Osteocyte (in vitro differentiated cells): Measurements from ENCODE around the gene GPR179. TPM values are rescaled to one million over a fixed set of nuclear protein-coding genes. Genes with fewer than 3 reads are reported as not detected.

ENCODE experiments used
- DNase-seq: peaks from one replicate; pipeline ENCODE4 v3.0.0; 2021; ENCODE audit warnings: mixed read lengths; ENCODE audit not compliant: unreplicated experiment; ENCODE audit errors: extremely low spot score
- H3K27ac Mint-ChIP-seq: one replicate; pipeline ENCODE4 v1.8.0; 2021; ENCODE audit warnings: mild to moderate bottlenecking, mixed read lengths; ENCODE audit not compliant: unreplicated experiment
- H3K27me3 Mint-ChIP-seq: one replicate; pipeline ENCODE4 v1.8.0; 2021; ENCODE audit warnings: mixed read lengths; ENCODE audit not compliant: unreplicated experiment
- H3K36me3 Mint-ChIP-seq: one replicate; pipeline ENCODE4 v1.8.0; 2021; ENCODE audit warnings: mixed read lengths; ENCODE audit not compliant: unreplicated experiment
- H3K4me1 Mint-ChIP-seq: one replicate; pipeline ENCODE4 v1.8.0; 2021; ENCODE audit warnings: mixed read lengths; ENCODE audit not compliant: unreplicated experiment
- H3K4me3 Mint-ChIP-seq: one replicate; pipeline ENCODE4 v1.8.0; 2021; ENCODE audit warnings: mild to moderate bottlenecking, moderate library complexity, mixed read lengths; ENCODE audit not compliant: unreplicated experiment
- H3K9me3 Mint-ChIP-seq: one replicate; pipeline ENCODE4 v1.8.0; 2021; ENCODE audit warnings: mixed read lengths; ENCODE audit not compliant: unreplicated experiment
- total RNA-seq: library from RNA; stranded (reverse); gene quantifications from 2 replicates; pipeline ENCODE4 v1.2.1, GENCODE V29; 2021
- TF ChIP-seq, protein P1 (sequence below): fragments of 200-600 bp; sonication (generic); IDR thresholded peaks from 2 replicates; pipeline ENCODE4 v1.5.0; 2021; ENCODE audit warnings: antibody characterized with exemption, mild to moderate bottlenecking, moderate library complexity

The GPR179 gene
- total RNA-seq, 1 donor from 2014 or later: 0.13 TPM

DNA sequence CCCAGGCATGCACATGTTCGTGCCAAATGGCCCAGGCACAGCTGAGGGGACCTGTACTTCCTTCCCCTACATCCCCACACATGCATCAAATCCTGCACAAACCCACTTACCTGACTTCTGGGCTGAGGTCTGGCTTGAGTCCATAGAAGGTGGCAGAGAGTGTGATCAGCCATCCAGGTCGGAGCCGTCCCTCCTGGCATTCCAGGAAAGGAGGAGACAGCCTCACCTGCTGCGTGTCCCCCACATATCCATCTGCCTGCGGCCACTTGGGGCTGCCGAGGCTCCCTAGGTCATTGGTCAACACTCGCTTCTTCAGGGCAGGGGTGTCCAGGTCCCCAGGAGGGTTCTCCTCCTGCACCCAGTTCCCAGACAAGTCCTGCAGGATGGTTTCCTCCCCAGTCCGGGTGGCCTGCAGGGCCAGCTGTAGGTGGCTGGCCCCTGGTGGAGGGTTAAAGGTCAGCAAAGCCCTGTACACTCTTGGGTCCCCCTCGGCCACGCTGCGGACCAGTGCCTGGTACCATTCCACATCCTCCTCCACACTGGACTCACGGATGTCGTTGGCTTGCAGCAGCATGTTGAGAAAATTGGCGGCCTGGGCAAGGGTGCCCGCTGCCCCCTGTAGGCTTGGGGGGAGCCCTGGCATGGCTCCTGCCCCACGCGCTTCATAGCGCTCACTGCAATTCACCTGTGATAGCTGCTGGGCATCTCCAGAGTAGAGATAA lies 709 bp downstream of the GPR179 start:
- no peaks in the 10 kb centered on the region for H3K9me3 Mint-ChIP-seq
- no peaks in the 10 kb centered on the region for H3K36me3 Mint-ChIP-seq
- DNase-seq: no peak
- H3K4me1 Mint-ChIP-seq: peaks cover 6% of the 10 kb centered on the region
- TF ChIP-seq, protein P1, sequence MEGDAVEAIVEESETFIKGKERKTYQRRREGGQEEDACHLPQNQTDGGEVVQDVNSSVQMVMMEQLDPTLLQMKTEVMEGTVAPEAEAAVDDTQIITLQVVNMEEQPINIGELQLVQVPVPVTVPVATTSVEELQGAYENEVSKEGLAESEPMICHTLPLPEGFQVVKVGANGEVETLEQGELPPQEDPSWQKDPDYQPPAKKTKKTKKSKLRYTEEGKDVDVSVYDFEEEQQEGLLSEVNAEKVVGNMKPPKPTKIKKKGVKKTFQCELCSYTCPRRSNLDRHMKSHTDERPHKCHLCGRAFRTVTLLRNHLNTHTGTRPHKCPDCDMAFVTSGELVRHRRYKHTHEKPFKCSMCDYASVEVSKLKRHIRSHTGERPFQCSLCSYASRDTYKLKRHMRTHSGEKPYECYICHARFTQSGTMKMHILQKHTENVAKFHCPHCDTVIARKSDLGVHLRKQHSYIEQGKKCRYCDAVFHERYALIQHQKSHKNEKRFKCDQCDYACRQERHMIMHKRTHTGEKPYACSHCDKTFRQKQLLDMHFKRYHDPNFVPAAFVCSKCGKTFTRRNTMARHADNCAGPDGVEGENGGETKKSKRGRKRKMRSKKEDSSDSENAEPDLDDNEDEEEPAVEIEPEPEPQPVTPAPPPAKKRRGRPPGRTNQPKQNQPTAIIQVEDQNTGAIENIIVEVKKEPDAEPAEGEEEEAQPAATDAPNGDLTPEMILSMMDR: no peak
- no peak overlapping the region for H3K4me3 Mint-ChIP-seq
- H3K27ac Mint-ChIP-seq: no peak overlapping the region
- H3K27me3 Mint-ChIP-seq: peaks cover 9% of the 10 kb centered on the region

GRCh38 chr17:38341035-38341721 lies 2.6 kb downstream of the GPR179 start:
- Mint-ChIP-seq H3K9me3 (no peaks in the 10 kb centered on the region), H3K27me3 (peaks cover 11% of the 10 kb centered on the region), H3K27ac (no peak overlapping the region), H3K4me3 (no peak overlapping the region), H3K4me1 (peaks cover 6% of the 10 kb centered on the region), H3K36me3 (no peaks in the 10 kb centered on the region)
- TF ChIP-seq, protein P1: no peak
- no peak for DNase-seq

DNA sequence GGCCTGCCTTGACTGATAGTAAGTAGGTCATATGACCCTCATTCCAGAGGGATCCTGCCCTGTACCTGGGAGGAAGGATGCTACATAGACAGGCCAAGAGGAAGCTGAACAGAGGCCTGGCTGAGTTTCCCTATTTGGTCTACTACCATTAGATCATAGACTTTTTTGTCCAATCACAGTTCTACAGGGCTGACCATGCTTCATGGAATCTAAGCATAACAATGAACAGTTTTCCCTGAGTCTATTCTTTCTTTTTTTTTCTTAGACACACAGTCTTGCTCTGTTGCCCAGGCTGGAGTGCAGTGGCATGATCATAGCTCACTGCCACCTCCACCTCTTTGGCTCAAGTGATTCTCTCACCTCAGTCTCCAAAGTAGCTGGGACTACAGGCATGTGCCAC lies 3.9 kb downstream of the GPR179 start:
- H3K9me3 Mint-ChIP-seq: no peaks in the 10 kb centered on the region
- DNase-seq: no peak
- peaks cover 6% of the 10 kb centered on the region for H3K4me1 Mint-ChIP-seq
- H3K4me3 Mint-ChIP-seq: no peak overlapping the region
- TF ChIP-seq, protein P1: no peak
- H3K27me3 Mint-ChIP-seq: peaks cover 11% of the 10 kb centered on the region
- no peak overlapping the region for H3K27ac Mint-ChIP-seq
- no peaks in the 10 kb centered on the region for H3K36me3 Mint-ChIP-seq

DNA sequence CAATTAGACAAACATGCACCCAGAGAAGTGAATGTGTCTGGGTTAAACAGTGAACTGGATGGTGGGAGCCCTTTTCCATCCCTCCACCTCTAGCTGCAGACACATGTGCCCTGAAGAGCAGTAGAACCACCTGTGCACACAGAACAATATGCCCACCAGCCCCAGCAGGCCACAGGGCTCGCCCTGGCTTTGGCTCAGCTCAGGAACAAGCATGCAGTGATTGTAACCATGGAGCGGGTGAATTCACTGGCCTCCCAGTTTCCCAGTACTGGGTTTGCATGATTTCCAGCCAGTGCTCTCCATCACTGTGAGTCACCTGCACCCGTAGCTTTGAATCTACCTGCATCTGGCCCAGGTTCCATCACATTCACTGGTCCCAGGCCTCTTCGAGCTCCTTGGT lies 5.2 kb downstream of the GPR179 start:
- TF ChIP-seq, protein P1: no peak

DNA sequence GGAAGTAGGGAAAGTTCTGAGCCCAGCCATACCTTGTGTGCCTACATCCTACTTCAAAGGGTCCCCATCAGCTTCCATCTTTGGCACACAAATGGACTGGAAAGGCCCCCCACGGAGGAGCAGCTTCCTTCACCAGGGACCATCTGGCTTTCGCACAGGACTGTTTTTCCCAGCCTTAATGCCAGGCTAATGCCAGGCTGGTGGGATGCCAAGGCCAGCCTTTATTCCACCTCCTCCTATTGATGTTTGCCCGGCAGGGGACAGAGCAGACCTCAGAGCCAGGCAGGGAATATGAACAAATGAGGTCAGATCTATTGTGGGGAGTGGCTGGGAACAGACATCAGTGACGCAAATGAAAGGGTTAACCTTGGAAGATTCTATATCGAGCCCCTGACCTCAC lies 5.7 kb downstream of the GPR179 start:
- TF ChIP-seq, protein P1: no peak
- peaks cover 6% of the 10 kb centered on the region for H3K4me1 Mint-ChIP-seq
- no peak overlapping the region for H3K4me3 Mint-ChIP-seq
- no peak overlapping the region for H3K27ac Mint-ChIP-seq
- DNase-seq: no peak
- no peaks in the 10 kb centered on the region for H3K36me3 Mint-ChIP-seq
- H3K27me3 Mint-ChIP-seq: peaks cover 14% of the 10 kb centered on the region
- H3K9me3 Mint-ChIP-seq: no peaks in the 10 kb centered on the region

More for the DNA sequence above, 5.2 kb downstream of the GPR179 start:
- no peaks in the 10 kb centered on the region for H3K9me3 Mint-ChIP-seq
- H3K27me3 Mint-ChIP-seq: peaks cover 13% of the 10 kb centered on the region
- no peak overlapping the region for H3K4me3 Mint-ChIP-seq
- H3K27ac Mint-ChIP-seq: no peak overlapping the region
- H3K36me3 Mint-ChIP-seq: no peaks in the 10 kb centered on the region
- DNase-seq: no peak
- peaks cover 6% of the 10 kb centered on the region for H3K4me1 Mint-ChIP-seq
